ENCODE data around the gene CADPS2. TPM values are rescaled to one million over a fixed set of nuclear protein-coding genes. Genes with fewer than 3 reads are reported as not detected.

The CADPS2 gene
- total RNA-seq, 1 donor from 2014 or later: 10.1 TPM

DNA sequence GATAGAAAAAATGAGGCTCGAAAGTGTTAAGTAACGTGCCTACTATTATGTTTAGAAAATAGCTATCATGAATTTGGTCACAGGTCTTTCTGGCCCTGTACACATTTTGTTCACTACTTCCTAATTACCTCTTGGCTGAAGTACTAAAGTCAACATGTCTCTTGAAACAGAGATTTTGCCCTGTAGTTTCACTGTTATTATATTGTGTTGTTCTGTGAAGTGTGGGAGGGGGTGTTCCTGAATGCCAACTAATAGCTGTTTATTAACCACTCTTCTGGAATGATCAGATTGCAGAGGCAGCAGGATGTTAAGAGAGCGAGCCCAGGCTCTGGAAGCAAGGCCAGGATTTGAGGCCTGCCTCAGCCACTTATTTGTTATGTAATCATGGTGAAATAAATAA, 259.5 kb downstream of the CADPS2 start:
- no peaks in the 10 kb centered on the region for H3K4me1 Mint-ChIP-seq (ENCODE audit: unreplicated experiment)
- no peak for DNase-seq (ENCODE audit: extremely low spot score, unreplicated experiment)
- no peak for TF ChIP-seq CTCF (conservative IDR thresholded peaks at IDR 0.05)
- H3K9me3 Mint-ChIP-seq: no peaks in the 10 kb centered on the region
- H3K27ac Mint-ChIP-seq: no peak overlapping the region
- H3K4me3 Mint-ChIP-seq: no peak overlapping the region
- H3K27me3 Mint-ChIP-seq: no peaks in the 10 kb centered on the region
- no peaks in the 10 kb centered on the region for H3K36me3 Mint-ChIP-seq

- DNase-seq (ENCODE audit: extremely low spot score, unreplicated experiment): no peak
- no peak for TF ChIP-seq CTCF (conservative IDR thresholded peaks at IDR 0.05)
- H3K36me3 Mint-ChIP-seq: no peaks in the 10 kb centered on the region
- H3K27ac Mint-ChIP-seq: no peak overlapping the region
- H3K4me3 Mint-ChIP-seq: no peak overlapping the region
- H3K27me3 Mint-ChIP-seq: no peaks in the 10 kb centered on the region
- no peaks in the 10 kb centered on the region for H3K9me3 Mint-ChIP-seq
- peaks cover 8% of the 10 kb centered on the region for H3K4me1 Mint-ChIP-seq (ENCODE audit: unreplicated experiment)
Measured at GRCh38 chr7:122622682-122623081, 263.6 kb downstream of the CADPS2 start.

GRCh38 chr7:122619664-122620063, 266.6 kb downstream of the CADPS2 start:
- Mint-ChIP-seq H3K27ac (no peak overlapping the region), H3K4me1 (ENCODE audit: unreplicated experiment) (peaks cover 15% of the 10 kb centered on the region), H3K9me3 (no peaks in the 10 kb centered on the region), H3K4me3 (no peak overlapping the region), H3K27me3 (no peaks in the 10 kb centered on the region), H3K36me3 (no peaks in the 10 kb centered on the region)
- no peak for DNase-seq (ENCODE audit: extremely low spot score, unreplicated experiment)
- TF ChIP-seq CTCF (conservative IDR thresholded peaks at IDR 0.05): no peak

DNA sequence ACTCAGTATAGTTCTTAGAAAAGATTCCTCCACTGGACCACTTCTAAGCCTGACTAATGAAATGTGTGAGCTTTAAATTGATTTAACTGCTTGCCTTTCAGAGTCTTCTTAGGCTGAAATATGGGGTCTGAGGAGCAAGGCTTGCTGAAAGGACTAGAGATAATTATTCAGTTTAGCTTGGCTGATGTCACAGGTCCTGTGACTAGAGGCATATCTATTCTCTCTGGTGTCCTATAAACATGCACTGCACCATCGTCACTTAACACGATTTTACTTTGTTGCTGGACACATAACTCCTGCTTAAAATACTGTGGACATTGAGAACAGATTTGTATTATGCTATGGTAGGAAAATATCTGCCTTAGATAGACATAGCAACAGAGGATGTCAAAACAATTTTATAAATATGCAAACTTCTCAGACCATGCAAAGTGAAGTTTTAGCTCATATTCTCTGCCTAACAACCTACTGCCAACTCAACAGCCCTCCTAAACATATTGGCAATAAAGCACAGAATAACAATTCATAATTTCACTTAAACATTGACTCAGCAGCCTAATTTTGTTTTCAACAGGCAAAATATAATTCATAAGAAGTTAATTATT, 267.6 kb downstream of the CADPS2 start:
- H3K4me1 Mint-ChIP-seq (ENCODE audit: unreplicated experiment): peaks cover 15% of the 10 kb centered on the region
- no peak overlapping the region for H3K27ac Mint-ChIP-seq
- TF ChIP-seq CTCF (conservative IDR thresholded peaks at IDR 0.05): no peak

GRCh38 chr7:122616951-122617350, 269.3 kb downstream of the CADPS2 start:
- H3K27ac Mint-ChIP-seq: no peak overlapping the region
- no peaks in the 10 kb centered on the region for H3K36me3 Mint-ChIP-seq
- DNase-seq (ENCODE audit: extremely low spot score, unreplicated experiment): no peak
- H3K27me3 Mint-ChIP-seq: no peaks in the 10 kb centered on the region
- no peak for TF ChIP-seq CTCF (conservative IDR thresholded peaks at IDR 0.05)
- H3K4me1 Mint-ChIP-seq (ENCODE audit: unreplicated experiment): peaks cover 15% of the 10 kb centered on the region
- H3K4me3 Mint-ChIP-seq: no peak overlapping the region
- no peaks in the 10 kb centered on the region for H3K9me3 Mint-ChIP-seq

More for the DNA sequence above, 267.6 kb downstream of the CADPS2 start:
- no peaks in the 10 kb centered on the region for H3K9me3 Mint-ChIP-seq
- no peaks in the 10 kb centered on the region for H3K27me3 Mint-ChIP-seq
- H3K4me3 Mint-ChIP-seq: no peak overlapping the region
- no peaks in the 10 kb centered on the region for H3K36me3 Mint-ChIP-seq
- no peak for DNase-seq (ENCODE audit: extremely low spot score, unreplicated experiment)

DNA sequence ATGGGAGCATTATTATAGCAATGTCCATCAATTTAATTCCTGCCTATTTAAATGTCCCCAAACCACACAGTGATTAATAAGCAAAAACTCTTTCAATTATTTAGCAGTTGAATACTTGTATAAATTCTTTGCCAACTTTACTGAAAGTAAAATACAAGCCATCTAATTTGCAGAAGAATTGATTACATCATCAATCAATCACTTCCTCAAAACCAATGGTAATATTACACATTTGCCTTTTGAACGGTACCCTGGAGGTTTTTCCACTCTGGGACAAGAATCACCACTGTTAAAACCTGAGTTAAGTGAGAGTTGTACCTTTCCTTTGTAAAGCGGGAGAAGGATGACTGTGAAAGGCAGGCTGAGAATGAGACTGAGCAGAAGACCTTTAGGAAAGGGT, 280.3 kb downstream of the CADPS2 start:
- no peaks in the 10 kb centered on the region for H3K4me1 Mint-ChIP-seq (ENCODE audit: unreplicated experiment)

More for the DNA sequence above, 280.3 kb downstream of the CADPS2 start:
- no peak for DNase-seq (ENCODE audit: extremely low spot score, unreplicated experiment)
- no peaks in the 10 kb centered on the region for H3K36me3 Mint-ChIP-seq
- H3K4me3 Mint-ChIP-seq: no peak overlapping the region
- H3K27ac Mint-ChIP-seq: no peak overlapping the region
- H3K27me3 Mint-ChIP-seq: peaks cover 11% of the 10 kb centered on the region
- peaks cover 3% of the 10 kb centered on the region for H3K9me3 Mint-ChIP-seq
- TF ChIP-seq CTCF (conservative IDR thresholded peaks at IDR 0.05): no peak
